GM12878 (cell line): ENCODE data around the gene LCN1.

Experiments used
- ATF3 ChIP-seq: IDR thresholded peaks from 2 replicates; pipeline ENCODE4 v1.6.1; 2011; ENCODE audit warnings: low read depth, mild to moderate bottlenecking, low read length, moderate library complexity, borderline replicate concordance; ENCODE audit errors: extremely low read depth
- ATF7 ChIP-seq: fragments of 450-650 bp; IDR thresholded peaks from 2 replicates; pipeline ENCODE4 v1.6.1; 2016; ENCODE audit warnings: low read depth, mild to moderate bottlenecking
- CHD2 ChIP-seq: IDR thresholded peaks from 2 replicates; pipeline ENCODE4 v1.6.1; 2011; ENCODE audit warnings: low read depth, low read length, improper control_type of control experiment, borderline replicate concordance
- CTCF ChIP-seq, 3 experiments: IDR thresholded peaks in 2 of 3; conservative IDR thresholded peaks in 1 of 3; 2 replicates each; pipeline ENCODE4 v1.5.1; 2011; ENCODE audit warnings: low read depth in 3 of 3, low read length in 3 of 3, mild to moderate bottlenecking in 3 of 3, control low read depth in 2 of 3, moderate library complexity in 2 of 3, inconsistent platforms in 1 of 3, mixed read lengths in 1 of 3; ENCODE audit not compliant: control insufficient read depth in 2 of 3, insufficient read depth in 1 of 3; ENCODE audit errors: extremely low read depth in 1 of 3
- MXI1 ChIP-seq: fragments of 150-350 bp; IDR thresholded peaks from 2 replicates; pipeline ENCODE4 v1.6.1; 2011; ENCODE audit warnings: low read depth, mild to moderate bottlenecking, inconsistent platforms, low read length, improper control_type of control experiment
- PAX8 ChIP-seq: fragments of 450-650 bp; IDR thresholded peaks from 2 replicates; pipeline ENCODE4 v1.6.1; 2017; ENCODE audit warnings: mild to moderate bottlenecking, moderate library complexity
- RCOR1 ChIP-seq: conservative IDR thresholded peaks from 2 replicates; pipeline ENCODE4 v1.6.1; 2012; ENCODE audit warnings: low read depth, low read length, improper control_type of control experiment
- SMAD1 ChIP-seq: fragments of 450-650 bp; IDR thresholded peaks from 2 replicates; pipeline ENCODE4 v1.6.1; 2018; ENCODE audit warnings: mild to moderate bottlenecking, low read depth; ENCODE audit not compliant: partially characterized antibody

- TF ChIP-seq RCOR1 (no peak), SMAD1 (no peak), CTCF (IDR thresholded peaks at IDR 0.05 in 2 of 3, conservative IDR thresholded peaks at IDR 0.05 in 1 of 3; ENCODE audit: control insufficient read depth in 2 of 3, extremely low read depth in 1 of 3, insufficient read depth in 1 of 3, low read depth in 3 of 3, low read length in 3 of 3) (no peak), PAX8 (no peak), ATF7 (no peak), MXI1 (no peak), ATF3 (no peak), CHD2 (no peak)
These were observed 41.0 kb downstream of the LCN1 start for GRCh38 chr9:135562235-135562745.
